Liver (tissue), 9 donors: Measurements from ENCODE around the gene CD40. TPM values are rescaled to one million over a fixed set of nuclear protein-coding genes. Genes with fewer than 3 reads are reported as not detected.

Experiments used
- DNase-seq: peaks from one replicate; pipeline ENCODE4 v3.0.0-alpha.2; 2017; ENCODE audit warnings: low spot score
- H3K27ac ChIP-seq, 2 donors: one replicate each; pipeline ENCODE4 v1.7.0; 2013; ENCODE audit warnings: inconsistent platforms in 2 of 2, low read length in 2 of 2, control low read depth in 1 of 2, low read depth in 1 of 2, mild to moderate bottlenecking in 1 of 2
- H3K27me3 ChIP-seq, 4 donors: one replicate each; pipeline versions ENCODE4 v1.6.1 to v1.7.0; 2013; ENCODE audit warnings: low read length in 3 of 4, inconsistent platforms in 1 of 4, mild to moderate bottlenecking in 1 of 4, moderate library complexity in 1 of 4; ENCODE audit not compliant: control insufficient read depth in 4 of 4, insufficient read depth in 4 of 4
- H3K36me3 ChIP-seq, 4 donors: one replicate each; pipeline versions ENCODE4 v1.6.1 to v1.7.0; 2013; ENCODE audit warnings: low read length in 3 of 4, mild to moderate bottlenecking in 3 of 4, low read depth in 1 of 4, moderate library complexity in 1 of 4; ENCODE audit not compliant: control insufficient read depth in 4 of 4, insufficient read depth in 3 of 4
- H3K4me1 ChIP-seq, 4 donors: one replicate each; pipeline versions ENCODE4 v1.6.1 to v1.7.0; 2013; ENCODE audit warnings: low read length in 3 of 4, mild to moderate bottlenecking in 3 of 4, moderate library complexity in 1 of 4; ENCODE audit not compliant: control insufficient read depth in 4 of 4, insufficient read depth in 4 of 4
- H3K4me3 ChIP-seq, 3 donors: one replicate each; pipeline versions ENCODE4 v1.6.1 to v1.7.0; 2013; ENCODE audit warnings: low read length in 3 of 3, control low read depth in 1 of 3, low read depth in 1 of 3, mild to moderate bottlenecking in 1 of 3
- H3K9ac ChIP-seq, 2 donors: one replicate each; pipeline ENCODE4 v1.7.0; 2013; ENCODE audit warnings: low read length in 2 of 2, mild to moderate bottlenecking in 2 of 2, moderate library complexity in 2 of 2, control low read depth in 1 of 2, low read depth in 1 of 2
- H3K9me3 ChIP-seq, 4 donors: one replicate each; pipeline versions ENCODE4 v1.6.1 to v1.7.0; 2013; ENCODE audit warnings: low read length in 3 of 4; ENCODE audit not compliant: control insufficient read depth in 4 of 4
- EGR1 ChIP-seq, 2 donors: IDR thresholded peaks; 2 replicates each; pipeline ENCODE4 v1.6.1; 2016 to 2018; ENCODE audit warnings: antibody characterized with exemption in 2 of 2, low read depth in 2 of 2
- FOXA1 ChIP-seq: IDR thresholded peaks from 2 replicates; pipeline ENCODE4 v1.6.1; 2016; ENCODE audit warnings: antibody characterized with exemption
- FOXA2 ChIP-seq: IDR thresholded peaks from 2 replicates; pipeline ENCODE4 v1.6.1; 2016; ENCODE audit warnings: antibody characterized with exemption
- GABPA ChIP-seq, 2 donors: IDR thresholded peaks in 1 of 2; conservative IDR thresholded peaks in 1 of 2; 2 replicates each; pipeline ENCODE4 v1.6.1; 2016; ENCODE audit warnings: antibody characterized with exemption in 2 of 2, mild to moderate bottlenecking in 1 of 2, moderate library complexity in 1 of 2
- HNF4A ChIP-seq, 2 donors: conservative IDR thresholded peaks; 2 replicates each; pipeline ENCODE4 v1.6.1; 2016; ENCODE audit warnings: antibody characterized with exemption in 2 of 2, mild to moderate bottlenecking in 2 of 2
- HNF4G ChIP-seq: IDR thresholded peaks from 2 replicates; pipeline ENCODE4 v1.6.1; 2016; ENCODE audit warnings: antibody characterized with exemption
- JUND ChIP-seq, 2 donors: IDR thresholded peaks; 2 replicates each; pipeline ENCODE4 v1.6.1; 2016; ENCODE audit warnings: antibody characterized with exemption in 2 of 2
- NR2F2 ChIP-seq: IDR thresholded peaks from 2 replicates; pipeline ENCODE4 v1.6.1; 2016; ENCODE audit warnings: antibody characterized with exemption
- RAD21 ChIP-seq, 2 donors: IDR thresholded peaks; 2 replicates each; pipeline ENCODE4 v1.6.1; 2016; ENCODE audit warnings: antibody characterized with exemption in 2 of 2, mild to moderate bottlenecking in 2 of 2
- RXRA ChIP-seq, 2 donors: IDR thresholded peaks; 2 replicates each; pipeline ENCODE4 v1.6.1; 2017 to 2018; ENCODE audit warnings: antibody characterized with exemption in 2 of 2, mild to moderate bottlenecking in 1 of 2
- SP1 ChIP-seq: IDR thresholded peaks from 2 replicates; pipeline ENCODE4 v1.6.1; 2018; ENCODE audit warnings: antibody characterized with exemption, mild to moderate bottlenecking
- TAF1 ChIP-seq: conservative IDR thresholded peaks from 2 replicates; pipeline ENCODE4 v1.6.1; 2016; ENCODE audit warnings: antibody characterized with exemption, mild to moderate bottlenecking
- YY1 ChIP-seq: IDR thresholded peaks from 2 replicates; pipeline ENCODE4 v1.6.1; 2016; ENCODE audit warnings: antibody characterized with exemption, mild to moderate bottlenecking
- WGBS: extraction: QIAGEN DNeasy Blood & Tissue Kit; methylation state at CpG from one replicate; pipeline ENCODE4 v1.1.7; 2013; 5-methylcytosine and 5-hydroxymethylcytosine counted together
- polyA plus RNA-seq, 2 donors: library from polyadenylated mRNA; stranded (reverse) in 1 of 2; unstranded in 1 of 2; fragments of 200-250 nt in 1 of 2; fragments of >200 nt in 1 of 2; fragmentation: Nextera tagmentation in 1 of 2; extraction: Ambion mirVana in 1 of 2; gene quantifications; one replicate each; pipeline versions ENCODE4 v1.2.1 to v1.2.3, GENCODE V29; 2013 to 2015
- total RNA-seq, 2 donors: library from RNA; depleted of rRNA; stranded (reverse); fragments of >200 nt; gene quantifications; one replicate each; pipeline ENCODE4 v1.2.3, GENCODE V29; 2014
- TF ChIP-seq, protein P1 (sequence below): IDR thresholded peaks from 2 replicates; pipeline ENCODE4 v1.6.1; 2016; ENCODE audit warnings: antibody characterized with exemption
- TF ChIP-seq, protein P2 (sequence below): IDR thresholded peaks from 2 replicates; pipeline ENCODE4 v1.6.1; 2016; ENCODE audit warnings: antibody characterized with exemption
- TF ChIP-seq, protein P3 (sequence below): fragments of 150-350 bp; IDR thresholded peaks from 2 replicates; pipeline ENCODE4 v1.5.1; 2017; ENCODE audit warnings: improper control_type of control experiment, low read depth, low read length; ENCODE audit not compliant: missing input control
- TF ChIP-seq, protein P4 (sequence below): IDR thresholded peaks from 2 replicates; pipeline ENCODE4 v1.6.1; 2016; ENCODE audit warnings: antibody characterized with exemption
- TF ChIP-seq, protein P5 (sequence below): IDR thresholded peaks from 2 replicates; pipeline ENCODE4 v1.6.1; 2016; ENCODE audit warnings: antibody characterized with exemption, mild to moderate bottlenecking
- donor health status: healthy.
- donor health status: healthy.
- donor health status: healthy.
- donor health status: healthy.
- donor health status: healthy.

CD40 gene
- total and polyA plus RNA-seq, 4 donors: 2.2 to 9.4 (median 6.0) TPM

DNA sequence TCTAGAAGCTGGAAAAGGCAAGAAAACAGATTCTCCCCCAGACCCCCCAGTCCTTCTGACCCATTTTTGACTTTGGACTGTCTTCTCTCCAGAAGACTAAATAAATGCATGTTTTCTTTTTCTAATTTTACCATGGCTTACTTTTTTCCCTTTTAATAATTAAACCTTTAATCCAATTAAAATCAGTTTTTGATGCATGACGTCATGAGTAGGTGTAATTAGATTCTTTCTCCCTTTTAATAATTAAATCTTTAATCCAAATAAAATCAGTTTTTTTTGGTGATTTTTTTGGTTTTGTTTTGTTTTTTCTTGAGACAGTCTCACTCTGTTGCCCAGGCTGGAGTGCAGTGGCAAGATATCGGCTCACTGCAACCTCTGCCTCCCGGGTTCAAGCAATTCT lies 15.2 kb upstream of the CD40 start:
- Histone ChIP-seq H3K4me3 (no peak overlapping the region), H3K9ac (no peak overlapping the region), H3K27me3 (peaks cover 0 to 8% (median 4%) of the 10 kb centered on the region in 4 donors), H3K4me1 (peaks cover 0 to 2% (median under 1%) of the 10 kb centered on the region in 4 donors), H3K9me3 (peaks cover 0 to 3% (median 0%) of the 10 kb centered on the region in 4 donors), H3K36me3 (no peaks in the 10 kb centered on the region), H3K27ac (no peak overlapping the region)
- WGBS: 73% methylated on average over 3 of the region's 3 CpGs
- no peak for TF ChIP-seq GABPA (IDR thresholded peaks at IDR 0.05 in 1 of 2, conservative IDR thresholded peaks at IDR 0.05 in 1 of 2)
- TF ChIP-seq NR2F2: no peak
- TF ChIP-seq, protein P1, sequence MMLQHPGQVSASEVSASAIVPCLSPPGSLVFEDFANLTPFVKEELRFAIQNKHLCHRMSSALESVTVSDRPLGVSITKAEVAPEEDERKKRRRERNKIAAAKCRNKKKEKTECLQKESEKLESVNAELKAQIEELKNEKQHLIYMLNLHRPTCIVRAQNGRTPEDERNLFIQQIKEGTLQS: no peak
- DNase-seq: no peak

DNA sequence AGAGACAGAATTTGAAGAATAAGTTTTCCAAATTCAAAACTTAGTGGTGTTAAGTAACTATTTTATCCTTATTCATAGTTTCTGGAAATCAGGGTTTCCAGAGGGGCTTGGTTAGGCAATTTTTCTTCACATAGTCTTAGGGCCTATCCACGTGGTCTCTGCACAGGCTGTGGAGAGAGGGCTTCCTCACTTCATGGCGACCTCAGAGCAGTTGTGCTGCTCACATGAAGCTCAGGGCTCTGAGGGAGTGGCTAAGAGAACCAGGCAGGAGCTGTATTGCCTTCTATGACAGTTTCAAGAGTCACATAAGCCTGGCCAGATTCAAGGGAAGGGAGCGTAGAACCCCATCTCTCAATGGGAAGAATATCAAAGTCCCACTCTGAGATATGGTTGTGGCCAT lies 13.9 kb upstream of the CD40 start:
- no peak for DNase-seq
- Histone ChIP-seq H3K27me3 (peaks cover 0 to 3% (median 3%) of the 10 kb centered on the region in 4 donors), H3K36me3 (no peaks in the 10 kb centered on the region), H3K4me1 (peaks cover 0 to 2% (median under 1%) of the 10 kb centered on the region in 4 donors), H3K27ac (no peak overlapping the region), H3K9me3 (peaks cover 0 to 3% (median 0%) of the 10 kb centered on the region in 4 donors), H3K4me3 (no peak overlapping the region), H3K9ac (no peak overlapping the region)
- no peak for TF ChIP-seq TAF1
- TF ChIP-seq, protein P2, sequence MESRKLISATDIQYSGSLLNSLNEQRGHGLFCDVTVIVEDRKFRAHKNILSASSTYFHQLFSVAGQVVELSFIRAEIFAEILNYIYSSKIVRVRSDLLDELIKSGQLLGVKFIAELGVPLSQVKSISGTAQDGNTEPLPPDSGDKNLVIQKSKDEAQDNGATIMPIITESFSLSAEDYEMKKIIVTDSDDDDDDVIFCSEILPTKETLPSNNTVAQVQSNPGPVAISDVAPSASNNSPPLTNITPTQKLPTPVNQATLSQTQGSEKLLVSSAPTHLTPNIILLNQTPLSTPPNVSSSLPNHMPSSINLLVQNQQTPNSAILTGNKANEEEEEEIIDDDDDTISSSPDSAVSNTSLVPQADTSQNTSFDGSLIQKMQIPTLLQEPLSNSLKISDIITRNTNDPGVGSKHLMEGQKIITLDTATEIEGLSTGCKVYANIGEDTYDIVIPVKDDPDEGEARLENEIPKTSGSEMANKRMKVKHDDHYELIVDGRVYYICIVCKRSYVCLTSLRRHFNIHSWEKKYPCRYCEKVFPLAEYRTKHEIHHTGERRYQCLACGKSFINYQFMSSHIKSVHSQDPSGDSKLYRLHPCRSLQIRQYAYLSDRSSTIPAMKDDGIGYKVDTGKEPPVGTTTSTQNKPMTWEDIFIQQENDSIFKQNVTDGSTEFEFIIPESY: no peak
- TF ChIP-seq, protein P3, sequence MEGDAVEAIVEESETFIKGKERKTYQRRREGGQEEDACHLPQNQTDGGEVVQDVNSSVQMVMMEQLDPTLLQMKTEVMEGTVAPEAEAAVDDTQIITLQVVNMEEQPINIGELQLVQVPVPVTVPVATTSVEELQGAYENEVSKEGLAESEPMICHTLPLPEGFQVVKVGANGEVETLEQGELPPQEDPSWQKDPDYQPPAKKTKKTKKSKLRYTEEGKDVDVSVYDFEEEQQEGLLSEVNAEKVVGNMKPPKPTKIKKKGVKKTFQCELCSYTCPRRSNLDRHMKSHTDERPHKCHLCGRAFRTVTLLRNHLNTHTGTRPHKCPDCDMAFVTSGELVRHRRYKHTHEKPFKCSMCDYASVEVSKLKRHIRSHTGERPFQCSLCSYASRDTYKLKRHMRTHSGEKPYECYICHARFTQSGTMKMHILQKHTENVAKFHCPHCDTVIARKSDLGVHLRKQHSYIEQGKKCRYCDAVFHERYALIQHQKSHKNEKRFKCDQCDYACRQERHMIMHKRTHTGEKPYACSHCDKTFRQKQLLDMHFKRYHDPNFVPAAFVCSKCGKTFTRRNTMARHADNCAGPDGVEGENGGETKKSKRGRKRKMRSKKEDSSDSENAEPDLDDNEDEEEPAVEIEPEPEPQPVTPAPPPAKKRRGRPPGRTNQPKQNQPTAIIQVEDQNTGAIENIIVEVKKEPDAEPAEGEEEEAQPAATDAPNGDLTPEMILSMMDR: no peak
- TF ChIP-seq SP1: no peak
- TF ChIP-seq, protein P1: no peak
- TF ChIP-seq FOXA2: no peak
- TF ChIP-seq, protein P4, sequence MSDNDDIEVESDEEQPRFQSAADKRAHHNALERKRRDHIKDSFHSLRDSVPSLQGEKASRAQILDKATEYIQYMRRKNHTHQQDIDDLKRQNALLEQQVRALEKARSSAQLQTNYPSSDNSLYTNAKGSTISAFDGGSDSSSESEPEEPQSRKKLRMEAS: no peak
- TF ChIP-seq RXRA (IDR thresholded peaks at IDR 0.05): no peak
- TF ChIP-seq EGR1 (IDR thresholded peaks at IDR 0.05; ENCODE audit: low read depth in 2 of 2): no peak
- no peak for TF ChIP-seq FOXA1
- TF ChIP-seq JUND (IDR thresholded peaks at IDR 0.05): no peak
- TF ChIP-seq NR2F2: no peak
- TF ChIP-seq HNF4G: no peak
- no peak for TF ChIP-seq RAD21 (IDR thresholded peaks at IDR 0.05)
- no peak for TF ChIP-seq YY1
- TF ChIP-seq GABPA (IDR thresholded peaks at IDR 0.05 in 1 of 2, conservative IDR thresholded peaks at IDR 0.05 in 1 of 2): no peak
- TF ChIP-seq HNF4A (conservative IDR thresholded peaks at IDR 0.05): no peak
- TF ChIP-seq, protein P5, sequence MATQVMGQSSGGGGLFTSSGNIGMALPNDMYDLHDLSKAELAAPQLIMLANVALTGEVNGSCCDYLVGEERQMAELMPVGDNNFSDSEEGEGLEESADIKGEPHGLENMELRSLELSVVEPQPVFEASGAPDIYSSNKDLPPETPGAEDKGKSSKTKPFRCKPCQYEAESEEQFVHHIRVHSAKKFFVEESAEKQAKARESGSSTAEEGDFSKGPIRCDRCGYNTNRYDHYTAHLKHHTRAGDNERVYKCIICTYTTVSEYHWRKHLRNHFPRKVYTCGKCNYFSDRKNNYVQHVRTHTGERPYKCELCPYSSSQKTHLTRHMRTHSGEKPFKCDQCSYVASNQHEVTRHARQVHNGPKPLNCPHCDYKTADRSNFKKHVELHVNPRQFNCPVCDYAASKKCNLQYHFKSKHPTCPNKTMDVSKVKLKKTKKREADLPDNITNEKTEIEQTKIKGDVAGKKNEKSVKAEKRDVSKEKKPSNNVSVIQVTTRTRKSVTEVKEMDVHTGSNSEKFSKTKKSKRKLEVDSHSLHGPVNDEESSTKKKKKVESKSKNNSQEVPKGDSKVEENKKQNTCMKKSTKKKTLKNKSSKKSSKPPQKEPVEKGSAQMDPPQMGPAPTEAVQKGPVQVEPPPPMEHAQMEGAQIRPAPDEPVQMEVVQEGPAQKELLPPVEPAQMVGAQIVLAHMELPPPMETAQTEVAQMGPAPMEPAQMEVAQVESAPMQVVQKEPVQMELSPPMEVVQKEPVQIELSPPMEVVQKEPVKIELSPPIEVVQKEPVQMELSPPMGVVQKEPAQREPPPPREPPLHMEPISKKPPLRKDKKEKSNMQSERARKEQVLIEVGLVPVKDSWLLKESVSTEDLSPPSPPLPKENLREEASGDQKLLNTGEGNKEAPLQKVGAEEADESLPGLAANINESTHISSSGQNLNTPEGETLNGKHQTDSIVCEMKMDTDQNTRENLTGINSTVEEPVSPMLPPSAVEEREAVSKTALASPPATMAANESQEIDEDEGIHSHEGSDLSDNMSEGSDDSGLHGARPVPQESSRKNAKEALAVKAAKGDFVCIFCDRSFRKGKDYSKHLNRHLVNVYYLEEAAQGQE: no peak
- WGBS: 72% methylated on average over 3 of the region's 3 CpGs
